NK-92 treated with Interleukin-12 subunit alpha and Interleukin-12 subunit beta, amount 100 ng/mL, for 24 hours (cell line): Measurements from ENCODE around the gene LYPD1.

Experiments
- DNase-seq: peaks from one replicate; lab custom pipeline; 2025; lab: John Stamatoyannopoulos, UW

LYPD1 gene

DNA sequence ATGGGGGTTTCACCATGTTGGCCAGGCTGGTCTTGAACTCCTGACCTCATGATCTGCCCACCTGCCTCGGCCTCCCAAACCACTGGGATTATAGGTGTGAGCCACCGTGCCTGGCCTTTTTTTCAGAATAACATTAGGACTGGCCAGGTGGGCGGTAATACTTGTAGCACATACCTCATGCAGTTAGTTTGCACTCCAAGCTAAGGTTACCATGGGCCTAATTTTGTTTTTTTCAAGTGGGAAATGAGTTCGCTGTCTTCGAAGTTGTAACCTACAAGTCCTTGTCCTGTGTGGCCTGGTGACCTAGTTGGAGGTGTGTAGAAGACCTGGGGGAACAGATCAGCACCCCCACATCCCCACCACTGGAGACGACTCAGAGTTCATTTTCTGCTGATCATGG, 74.8 kb downstream of the LYPD1 start:
- no peak for DNase-seq
